HepG2 (cell line): ENCODE data around the gene GLRA3. TPM values are rescaled to one million over a fixed set of nuclear protein-coding genes. Genes with fewer than 3 reads are reported as not detected.
A peak's percentile ranks its signal among the peaks of the same experiment; 100 is the strongest.

Experiments
- ATAC-seq: fragments of 200-7000 bp; cut with Tn5 transposase; 3 replicates; pipeline ENCODE4 v1.9.1; 2020; ENCODE audit warnings: mild to moderate bottlenecking, moderate library complexity
- BruUV-seq: library from RNA; stranded (reverse); fragments of 400-500 nt; replicated peaks from 2 replicates; lab custom pipeline; 2021; lab: Mats Ljungman, UMichigan
- CTCF ChIA-PET: fragments of 300-600 bp; formaldehyde crosslinking; extraction: SDS; loops from one replicate; lab custom pipeline; 2021; ENCODE audit warnings: low total read pairs, inconsistent platforms, low intra/inter-chr PET ratio; lab: Yijun Ruan, JAX
- POLR2A ChIA-PET: fragments of 350-600 bp; sonication (Branson Sonifier 250); formaldehyde crosslinking; loops from one replicate; lab custom pipeline; 2020; ENCODE audit warnings: antibody characterized with exemption, inconsistent platforms; lab: Yijun Ruan, JAX
- DNase-seq: peaks from one replicate; pipeline ENCODE4 v3.0.0-alpha.2; 2015; ENCODE audit warnings: low spot score
- FAIRE-seq: peaks from 3 replicates; lab custom pipeline; 2011; peaks lifted over from hg19 to GRCh38; lab: Jason Lieb, UNC
- H2AFZ ChIP-seq: one replicate; pipeline ENCODE4 v1.6.1; 2011; ENCODE audit warnings: low read length, inconsistent platforms
- H3K27ac ChIP-seq: fragments of 300-600 bp; 3 replicates; pipeline ENCODE4 v1.8.0; 2011; ENCODE audit warnings: mixed run types, mild to moderate bottlenecking, mixed read lengths, low read length, inconsistent platforms; ENCODE audit not compliant: insufficient read depth; ENCODE audit errors: extremely low read length
- H3K27me3 ChIP-seq, 2 experiments: fragments of 200-600 bp in 1 of 2; 2 replicates in 1 of 2; 3 replicates in 1 of 2; pipeline versions ENCODE4 v1.6.0 to v1.8.0; 2011; ENCODE audit warnings: low read length in 2 of 2, mild to moderate bottlenecking in 2 of 2, moderate library complexity in 2 of 2, inconsistent platforms in 1 of 2; ENCODE audit not compliant: insufficient read depth in 2 of 2, control insufficient read depth in 1 of 2
- H3K36me3 ChIP-seq, 2 experiments: fragments of 200-600 bp in 1 of 2; replicated peaks in 1 of 2; 2 replicates in 1 of 2; 3 replicates in 1 of 2; pipeline versions ENCODE4 v1.5.1 to v1.8.0; 2011; ENCODE audit warnings: low read length in 2 of 2, inconsistent platforms in 1 of 2; ENCODE audit not compliant: insufficient read depth in 2 of 2, control insufficient read depth in 1 of 2
- H3K4me1 ChIP-seq: 2 replicates; pipeline ENCODE4 v1.5.1; 2012; ENCODE audit warnings: low read length, inconsistent platforms; ENCODE audit not compliant: insufficient read depth
- H3K4me2 ChIP-seq: 2 replicates; pipeline ENCODE4 v1.6.0; 2011; ENCODE audit warnings: low read depth, low read length, inconsistent platforms
- H3K4me3 ChIP-seq, 3 experiments: fragments of 200-600 bp in 1 of 3; sonication (generic), shearing (Covaris generic) in 1 of 3; replicated peaks in 1 of 3; 2 replicates each; pipeline ENCODE4 v1.5.1; 2011 to 2016; ENCODE audit warnings: low read length in 3 of 3, inconsistent platforms in 2 of 3, low read depth in 2 of 3, mild to moderate bottlenecking in 2 of 3, control low read depth in 1 of 3, mixed read lengths in 1 of 3; ENCODE audit not compliant: insufficient read depth in 1 of 3
- H3K79me2 ChIP-seq: one replicate; pipeline ENCODE4 v1.6.1; 2011; ENCODE audit warnings: low read length, inconsistent platforms; ENCODE audit not compliant: insufficient read depth
- H3K9ac ChIP-seq: 2 replicates; pipeline ENCODE4 v1.6.0; 2011; ENCODE audit warnings: mild to moderate bottlenecking, low read depth, low read length, inconsistent platforms; ENCODE audit not compliant: insufficient read depth
- H3K9me3 ChIP-seq: 2 replicates; pipeline ENCODE4 v1.5.1; 2012; ENCODE audit warnings: mild to moderate bottlenecking, low read length
- H4K20me1 ChIP-seq: 2 replicates; pipeline ENCODE4 v1.6.0; 2011; ENCODE audit warnings: inconsistent platforms, mild to moderate bottlenecking, low read length, moderate library complexity; ENCODE audit not compliant: insufficient read depth
- MAFK ChIP-seq, 2 experiments: IDR thresholded peaks in 1 of 2; conservative IDR thresholded peaks in 1 of 2; 2 replicates each; pipeline ENCODE4 v1.6.1; 2011; ENCODE audit warnings: improper control_type of control experiment in 2 of 2, low read length in 2 of 2
- PATZ1 ChIP-seq: sonication (generic); formaldehyde crosslinking; IDR thresholded peaks from 2 replicates; pipeline ENCODE4 v1.4.0; 2020; ENCODE audit warnings: missing genetic modification reagents
- THRA ChIP-seq: sonication (generic); formaldehyde crosslinking; IDR thresholded peaks from 2 replicates; pipeline ENCODE4 v1.4.0; 2020; ENCODE audit warnings: missing genetic modification reagents, borderline replicate concordance
- WGBS: methylation state at CpG from one replicate; pipeline ENCODE4 v1.1.6; 2017; ENCODE audit warnings: low lambda C conversion rate; 5-methylcytosine and 5-hydroxymethylcytosine counted together
- in situ Hi-C: cut with HindIII; loops from 2 replicates; pipeline ENCODE4 v1.10.0; 2017; ENCODE audit warnings: low pct_unique_long_range_greater_than_20kb; ENCODE audit not compliant: extremely low pct_ligation_motif_present
- intact Hi-C: fragments of 100-400 bp; cut with micrococcal nuclease; formaldehyde crosslinking; loops from one replicate; pipeline ENCODE4 v1.10.0; 2022; ENCODE audit not compliant: unreplicated experiment
- polyA plus RNA-seq, 8 experiments: library from polyadenylated mRNA; depleted of rRNA in 3 of 8; stranded (reverse) in 7 of 8; unstranded in 1 of 8; fragments of >200 nt; fragmentation: Illumina TruSeq in 4 of 8; extraction: Trizol in 4 of 8; gene quantifications; 2 replicates each; pipeline versions ENCODE4 v1.2.1 to v1.2.3, GENCODE V29; 2011 to 2016; ENCODE audit warnings: low read depth in 4 of 8, missing spikeins in 1 of 8, mixed read lengths in 1 of 8; ENCODE audit not compliant: insufficient read depth in 1 of 8
- total RNA-seq, 5 experiments: library from RNA; depleted of rRNA; stranded (reverse); fragments of >200 nt; fragmentation: Illumina TruSeq; extraction: Trizol; gene quantifications; 2 replicates each; pipeline ENCODE4 v1.2.3, GENCODE V29; 2016; ENCODE audit warnings: low read depth in 1 of 5

Gene GLRA3
- total and polyA plus RNA-seq, 2 of the 13 experiments (the other 11 are each of a cell fraction or from before 2014, with no cell fraction given): not detected

GRCh38 chr4:174635732-174636131 lies 193.3 kb downstream of the GLRA3 start:
- CTCF ChIA-PET: no interaction called here
- intact Hi-C loops: no loop called here

More at GRCh38 chr4:174635732-174636131, 193.3 kb downstream of the GLRA3 start:
- no peak for DNase-seq
- no peak overlapping the region for H3K4me2 ChIP-seq
- no peaks in the 10 kb centered on the region for H3K36me3 ChIP-seq
- ATAC-seq: no peak
- no peaks in the 10 kb centered on the region for H3K4me1 ChIP-seq
- WGBS: 0% methylated on average over 1 of the region's 1 CpG
- no peak overlapping the region for H3K27ac ChIP-seq
- H3K79me2 ChIP-seq: no peaks in the 10 kb centered on the region
- no peak overlapping the region for H3K4me3 ChIP-seq
- H3K27me3 ChIP-seq: no peaks in the 10 kb centered on the region
- no peaks in the 10 kb centered on the region for H4K20me1 ChIP-seq
- BruUV-seq: no TSS peak
- no peaks in the 10 kb centered on the region for H3K9me3 ChIP-seq
- no peak for FAIRE-seq
- POLR2A ChIA-PET: no interaction called here
- in situ Hi-C loops: loop anchor here (25.0 kb wide), 1 partner anchor 423 kb away; no protein-coding TSS in a partner anchor
- H2AFZ ChIP-seq: no peak overlapping the region
- TF ChIP-seq MAFK (conservative IDR thresholded peaks at IDR 0.05 in 1 of 2, IDR thresholded peaks at IDR 0.05 in 1 of 2; ENCODE audit: low read length in 2 of 2): peak; percentile 36 to 38; a peak in 2 of 4 replicates
- no peak for TF ChIP-seq PATZ1 (CRISPR knock-in tag)
- TF ChIP-seq THRA (CRISPR knock-in tag): no peak
- H3K9ac ChIP-seq: no peak overlapping the region
